Camera-type eye (tissue), 1 donor: ENCODE measurements around the gene ANGPTL5. TPM values are rescaled to one million over a fixed set of nuclear protein-coding genes. Genes with fewer than 3 reads are reported as not detected.

Source experiments
- total RNA-seq: library from RNA; depleted of rRNA; stranded (reverse); fragments of >200 nt; gene quantifications from one replicate; pipeline ENCODE4 v1.2.3, GENCODE V29; 2014

The ANGPTL5 gene
- 0.93 TPM for total RNA-seq

GRCh38 chr11:101916422-101916821 lies at the start of gene ANGPTL5:
Gene ANGPTL5, minus strand, starts transcription at chr11:101916522. Its CDS starts 8,613 bp downstream, at chr11:101907909.

GRCh38 chr11:101914738-101915426 lies 1.4 kb downstream of the ANGPTL5 start, which contains the start of gene CEP126:
Gene CEP126, plus strand, starts transcription at chr11:101915010. Its CDS starts 275 bp downstream, at chr11:101915285.

Other genes starting within 250 kb of the ANGPTL5 start
- gene CEP126, start 1.5 kb downstream of the ANGPTL5 start, total RNA-seq = 17.2 TPM
- gene CFAP300, start 130.9 kb upstream of the ANGPTL5 start, total RNA-seq = 5.6 TPM
- gene YAP1, start 193.9 kb upstream of the ANGPTL5 start, total RNA-seq = 137 TPM